HepG2 (cell line): ENCODE measurements around the gene USP7. TPM values are rescaled to one million over a fixed set of nuclear protein-coding genes. Genes with fewer than 3 reads are reported as not detected.

Experiments used
- ARID3A ChIP-seq: IDR thresholded peaks from 2 replicates; pipeline ENCODE4 v1.6.1; 2012; ENCODE audit warnings: low read depth, low read length, improper control_type of control experiment
- E2F2 ChIP-seq: sonication (generic); formaldehyde crosslinking; IDR thresholded peaks from 2 replicates; pipeline ENCODE4 v1.4.0; 2020; ENCODE audit warnings: missing genetic modification reagents, borderline replicate concordance
- HMG20B ChIP-seq: conservative IDR thresholded peaks from 2 replicates; pipeline ENCODE4 v1.6.1; 2016; ENCODE audit warnings: missing genetic modification reagents, missing compliant biosample characterization
- HNRNPH1 ChIP-seq: fragments of 200-400 bp; formaldehyde crosslinking; optimal IDR thresholded peaks from 2 replicates; pipeline ENCODE3; 2017; ENCODE audit warnings: mild to moderate bottlenecking, low read depth, low read length
- HNRNPUL1 ChIP-seq: fragments of 200-400 bp; formaldehyde crosslinking; IDR thresholded peaks from 2 replicates; pipeline ENCODE4 v1.6.1; 2017; ENCODE audit warnings: low read depth, mild to moderate bottlenecking, low read length, moderate library complexity
- JARID2 ChIP-seq: sonication (generic); formaldehyde crosslinking; IDR thresholded peaks from 2 replicates; pipeline ENCODE4 v1.8.1; 2023; ENCODE audit warnings: missing genetic modification reagents, inconsistent platforms; ENCODE audit not compliant: insufficient replicate concordance
- KLF16 ChIP-seq, 2 experiments: sonication (generic) in 1 of 2; formaldehyde crosslinking in 1 of 2; IDR thresholded peaks; 2 replicates each; pipeline versions ENCODE4 v1.6.1 to v1.8.0; 2016 to 2023; ENCODE audit warnings: missing genetic modification reagents in 2 of 2, missing compliant biosample characterization in 1 of 2
- MAZ ChIP-seq, 2 experiments: sonication (generic) in 1 of 2; formaldehyde crosslinking in 1 of 2; IDR thresholded peaks; 2 replicates each; pipeline versions ENCODE4 v1.5.0 to v1.6.1; 2012 to 2020; ENCODE audit warnings: low read depth in 2 of 2, mild to moderate bottlenecking in 2 of 2, borderline replicate concordance in 1 of 2, improper control_type of control experiment in 1 of 2, low read length in 1 of 2, missing genetic modification reagents in 1 of 2, moderate library complexity in 1 of 2
- NCOA2 ChIP-seq: sonication (generic); formaldehyde crosslinking; IDR thresholded peaks from 2 replicates; pipeline ENCODE4 v1.8.0; 2022; ENCODE audit warnings: inconsistent platforms
- SALL1 ChIP-seq: sonication (generic); formaldehyde crosslinking; IDR thresholded peaks from 2 replicates; pipeline ENCODE4 v1.8.0; 2022; ENCODE audit warnings: mild to moderate bottlenecking, missing genetic modification reagents
- SRF ChIP-seq: IDR thresholded peaks from 2 replicates; pipeline ENCODE4 v1.6.1; 2011; ENCODE audit warnings: mild to moderate bottlenecking, low read depth, low read length, moderate library complexity
- TAF15 ChIP-seq: fragments of 200-400 bp; formaldehyde crosslinking; IDR thresholded peaks from one replicate; pipeline ENCODE4 v1.6.1; 2018; ENCODE audit warnings: mild to moderate bottlenecking, low read depth, low read length; ENCODE audit not compliant: poor library complexity, severe bottlenecking
- TBX2 ChIP-seq: sonication (generic); formaldehyde crosslinking; IDR thresholded peaks from 2 replicates; pipeline ENCODE4 v1.5.0; 2020; ENCODE audit warnings: missing genetic modification reagents, mild to moderate bottlenecking, borderline replicate concordance
- XBP1 ChIP-seq: sonication (generic); formaldehyde crosslinking; IDR thresholded peaks from 2 replicates; pipeline ENCODE4 v1.5.0; 2020; ENCODE audit warnings: missing genetic modification reagents
- ZBTB10 ChIP-seq: sonication (generic); formaldehyde crosslinking; IDR thresholded peaks from 2 replicates; pipeline ENCODE4 v1.4.0; 2020; ENCODE audit warnings: missing genetic modification reagents, borderline replicate concordance
- ZBTB44 ChIP-seq: sonication (generic); formaldehyde crosslinking; IDR thresholded peaks from 2 replicates; pipeline ENCODE4 v1.4.0; 2020; ENCODE audit warnings: missing genetic modification reagents
- ZNF205 ChIP-seq: IDR thresholded peaks from 2 replicates; pipeline ENCODE4 v1.6.1; 2018; ENCODE audit warnings: missing biosample characterization, missing genetic modification reagents
- ZNF354B ChIP-seq: sonication (generic); formaldehyde crosslinking; IDR thresholded peaks from 2 replicates; pipeline ENCODE4 v1.8.0; 2022; ENCODE audit warnings: mild to moderate bottlenecking, missing genetic modification reagents
- ZNF563 ChIP-seq: sonication (generic); formaldehyde crosslinking; IDR thresholded peaks from 2 replicates; pipeline ENCODE4 v1.8.0; 2022; ENCODE audit warnings: mild to moderate bottlenecking, moderate library complexity, missing genetic modification reagents
- ZNF768 ChIP-seq: sonication (generic); formaldehyde crosslinking; IDR thresholded peaks from 2 replicates; pipeline ENCODE4 v1.4.0; 2020; ENCODE audit warnings: missing genetic modification reagents
- ZNF850 ChIP-seq: sonication (generic); formaldehyde crosslinking; conservative IDR thresholded peaks from 2 replicates; pipeline ENCODE4 v1.9.0; 2021; ENCODE audit warnings: mild to moderate bottlenecking, missing genetic modification reagents
- ZSCAN25 ChIP-seq: sonication (generic); formaldehyde crosslinking; IDR thresholded peaks from 2 replicates; pipeline ENCODE4 v1.8.0; 2022; ENCODE audit warnings: mild to moderate bottlenecking, missing genetic modification reagents
- polyA plus RNA-seq, 8 experiments: library from polyadenylated mRNA; depleted of rRNA in 3 of 8; stranded (reverse) in 7 of 8; unstranded in 1 of 8; fragments of >200 nt; fragmentation: Illumina TruSeq in 4 of 8; extraction: Trizol in 4 of 8; gene quantifications; 2 replicates each; pipeline versions ENCODE4 v1.2.1 to v1.2.3, GENCODE V29; 2011 to 2016; ENCODE audit warnings: low read depth in 4 of 8, missing spikeins in 1 of 8, mixed read lengths in 1 of 8; ENCODE audit not compliant: insufficient read depth in 1 of 8
- total RNA-seq, 5 experiments: library from RNA; depleted of rRNA; stranded (reverse); fragments of >200 nt; fragmentation: Illumina TruSeq; extraction: Trizol; gene quantifications; 2 replicates each; pipeline ENCODE4 v1.2.3, GENCODE V29; 2016; ENCODE audit warnings: low read depth in 1 of 5

USP7 gene
- total and polyA plus RNA-seq, 2 of the 13 experiments (the other 11 are each of a cell fraction or from before 2014, with no cell fraction given): 52.5 to 173 TPM

- TF ChIP-seq HNRNPUL1: no peak
- TF ChIP-seq ZNF205 (CRISPR knock-in tag): peak; percentile 84
- no peak for TF ChIP-seq ZNF354B
- peak in 1 of 2 experiments; percentile 36; a peak in 1 of 4 replicates for TF ChIP-seq KLF16 (CRISPR knock-in tag; IDR thresholded peaks at IDR 0.05)
- TF ChIP-seq ZBTB10 (CRISPR knock-in tag): peak; percentile 85
- peak; percentile 75; the same call in 1 of the 2 replicates for TF ChIP-seq TBX2 (CRISPR knock-in tag)
- peak; percentile 61 for TF ChIP-seq ZNF768
- TF ChIP-seq ZNF563 (CRISPR knock-in tag): peak; percentile 69
- no peak for TF ChIP-seq ZBTB44
- TF ChIP-seq HNRNPH1: no peak
- no peak for TF ChIP-seq ARID3A
- peak; percentile 30; the same call in 1 of the 2 replicates for TF ChIP-seq NCOA2 (CRISPR knock-in tag)
- TF ChIP-seq HMG20B (CRISPR knock-in tag): no peak
- no peak for TF ChIP-seq JARID2
- peak; percentile 68 for TF ChIP-seq SALL1 (CRISPR knock-in tag)
- no peak for TF ChIP-seq SRF
- peak; percentile 77; the same call in 1 of the 2 replicates for TF ChIP-seq ZSCAN25 (CRISPR knock-in tag)
- TF ChIP-seq E2F2 (CRISPR knock-in tag): no peak
- peak; percentile 98 for TF ChIP-seq MAZ (IDR thresholded peaks at IDR 0.05; ENCODE audit: borderline replicate concordance, low read depth, low read length)
- peak; percentile 89 for TF ChIP-seq MAZ (CRISPR knock-in tag; IDR thresholded peaks at IDR 0.05; ENCODE audit: low read depth)
- no peak for TF ChIP-seq XBP1 (CRISPR knock-in tag)
- TF ChIP-seq ZNF850: no peak; the same call in 1 of the 2 replicates
- no peak for TF ChIP-seq TAF15
These were observed at the start of gene USP7 (continued) for GRCh38 chr16:8963821-8964441.
